Measurements from ENCODE around the gene GDPD5.

GRCh38 chr11:75470476-75471080 lies 55.2 kb downstream of the GDPD5 start:
- TF ChIP-seq CTCF (IDR thresholded peaks at IDR 0.05) (no peak), EZH2 (IDR thresholded peaks at IDR 0.05; ENCODE audit: borderline replicate concordance, insufficient read depth, low read depth, low read length, poor library complexity, severe bottlenecking) (no peak)
